WTC11 (cell line): ENCODE data around the gene SULF2. TPM values are rescaled to one million over a fixed set of nuclear protein-coding genes. Genes with fewer than 3 reads are reported as not detected.

Experiments
- ATAC-seq: fragments of 200-7000 bp; cut with Tn5 transposase; 2 replicates; pipeline ENCODE4 v1.10.0; 2021; ENCODE audit warnings: mild to moderate bottlenecking, moderate library complexity
- CTCF ChIA-PET: fragments of 300-600 bp; sonication (Branson Sonifier 250); formaldehyde crosslinking; loops from one replicate; lab custom pipeline; 2021; ENCODE audit warnings: antibody characterized with exemption; lab: Charles Lee
- POLR2A ChIA-PET: fragments of 350-600 bp; sonication (Branson Sonifier 250); formaldehyde crosslinking; loops from one replicate; lab custom pipeline; 2021; ENCODE audit warnings: antibody characterized with exemption; lab: Charles Lee
- DNase-seq: peaks from one replicate; pipeline ENCODE4 v3.0.0; 2021; ENCODE audit warnings: low spot score
- H3K27ac Mint-ChIP-seq: 2 replicates; pipeline ENCODE4 v1.8.0; 2021; ENCODE audit warnings: mixed read lengths
- H3K27me3 Mint-ChIP-seq: 2 replicates; pipeline ENCODE4 v1.8.0; 2021; ENCODE audit warnings: low read depth, mild to moderate bottlenecking, moderate library complexity, mixed read lengths
- H3K36me3 Mint-ChIP-seq: 2 replicates; pipeline ENCODE4 v1.8.0; 2021; ENCODE audit warnings: mixed read lengths
- H3K4me1 Mint-ChIP-seq: 2 replicates; pipeline ENCODE4 v1.8.0; 2022; ENCODE audit warnings: mixed read lengths
- H3K4me3 Mint-ChIP-seq: 2 replicates; pipeline ENCODE4 v1.8.0; 2021; ENCODE audit warnings: mild to moderate bottlenecking, moderate library complexity, mixed read lengths
- H3K9me3 Mint-ChIP-seq: 2 replicates; pipeline ENCODE4 v1.8.0; 2021; ENCODE audit warnings: mixed read lengths
- AR ChIP-seq: fragments of 250-450 bp; sonication (Bioruptor Pico); IDR thresholded peaks from 2 replicates; pipeline ENCODE4 v1.9.0; 2021; ENCODE audit warnings: mild to moderate bottlenecking
- ATF2 ChIP-seq: sonication (generic); formaldehyde crosslinking; IDR thresholded peaks from 2 replicates; pipeline ENCODE4 v1.8.1; 2022; ENCODE audit warnings: low read depth, missing genetic modification reagents, borderline replicate concordance
- FOXK1 ChIP-seq: sonication (generic); formaldehyde crosslinking; IDR thresholded peaks from 2 replicates; pipeline ENCODE4 v1.8.0; 2022; ENCODE audit warnings: mild to moderate bottlenecking, moderate library complexity, missing genetic modification reagents
- GRHL2 ChIP-seq: fragments of 250-450 bp; sonication (Bioruptor Pico); IDR thresholded peaks from 2 replicates; pipeline ENCODE4 v1.8.0; 2022; ENCODE audit warnings: mild to moderate bottlenecking, moderate library complexity; ENCODE audit not compliant: insufficient replicate concordance, severe bottlenecking
- JAZF1 ChIP-seq: fragments of 250-450 bp; sonication (Bioruptor Pico); IDR thresholded peaks from 2 replicates; pipeline ENCODE4 v1.9.0; 2021; ENCODE audit warnings: moderate library complexity, mild to moderate bottlenecking, inconsistent platforms
- JUN ChIP-seq: sonication (generic); formaldehyde crosslinking; IDR thresholded peaks from 2 replicates; pipeline ENCODE4 v1.8.0; 2023; ENCODE audit warnings: mild to moderate bottlenecking, missing genetic modification reagents
- MXD4 ChIP-seq: fragments of 250-450 bp; sonication (Bioruptor Pico); IDR thresholded peaks from 2 replicates; pipeline ENCODE4 v1.8.0; 2021; ENCODE audit warnings: mild to moderate bottlenecking, moderate library complexity, borderline replicate concordance
- NR1H2 ChIP-seq: sonication (generic); formaldehyde crosslinking; IDR thresholded peaks from 2 replicates; pipeline ENCODE4 v1.9.0; 2021; ENCODE audit warnings: mild to moderate bottlenecking, moderate library complexity, missing genetic modification reagents
- NR2C2 ChIP-seq: sonication (generic); formaldehyde crosslinking; IDR thresholded peaks from 2 replicates; pipeline ENCODE4 v1.8.0; 2022; ENCODE audit warnings: mild to moderate bottlenecking, missing genetic modification reagents
- NR3C1 ChIP-seq: sonication (generic); formaldehyde crosslinking; conservative IDR thresholded peaks from 2 replicates; pipeline ENCODE4 v1.8.1; 2023; ENCODE audit warnings: low read depth, mild to moderate bottlenecking, missing genetic modification reagents
- OVOL2 ChIP-seq: fragments of 250-450 bp; sonication (Bioruptor Pico); IDR thresholded peaks from 2 replicates; pipeline ENCODE4 v1.9.0; 2021; ENCODE audit warnings: mild to moderate bottlenecking, borderline replicate concordance
- SMAD3 ChIP-seq: sonication (generic); formaldehyde crosslinking; IDR thresholded peaks from 2 replicates; pipeline ENCODE4 v1.8.0; 2022; ENCODE audit warnings: missing genetic modification reagents, mild to moderate bottlenecking, borderline replicate concordance
- TEAD1 ChIP-seq: sonication (generic); formaldehyde crosslinking; IDR thresholded peaks from 2 replicates; pipeline ENCODE4 v1.8.0; 2022; ENCODE audit warnings: mild to moderate bottlenecking, missing genetic modification reagents
- ZNF219 ChIP-seq: sonication (generic); formaldehyde crosslinking; IDR thresholded peaks from 2 replicates; pipeline ENCODE4 v1.8.0; 2023; ENCODE audit warnings: missing genetic modification reagents, mild to moderate bottlenecking, borderline replicate concordance
- ZNF263 ChIP-seq: sonication (generic); formaldehyde crosslinking; IDR thresholded peaks from 2 replicates; pipeline ENCODE4 v1.8.1; 2022; ENCODE audit warnings: low read depth, mild to moderate bottlenecking, moderate library complexity, missing genetic modification reagents
- ZNF396 ChIP-seq: fragments of 250-450 bp; sonication (Bioruptor Pico); IDR thresholded peaks from 2 replicates; pipeline ENCODE4 v1.8.0; 2021; ENCODE audit warnings: mild to moderate bottlenecking, moderate library complexity, borderline replicate concordance
- ZNF423 ChIP-seq: fragments of 250-450 bp; sonication (Bioruptor Pico); IDR thresholded peaks from 2 replicates; pipeline ENCODE4 v2.1.2; 2022; ENCODE audit warnings: mild to moderate bottlenecking, moderate library complexity
- total RNA-seq: library from RNA; stranded (reverse); gene quantifications from 3 replicates; pipeline ENCODE4 v1.2.3, GENCODE V29; 2021
- TF ChIP-seq, protein P1 (sequence below): sonication (generic); formaldehyde crosslinking; IDR thresholded peaks from 2 replicates; pipeline ENCODE4 v1.8.0; 2022; ENCODE audit warnings: mild to moderate bottlenecking, missing genetic modification reagents
- TF ChIP-seq, protein P2 (sequence below): fragments of 250-450 bp; sonication (Bioruptor Pico); IDR thresholded peaks from 2 replicates; pipeline ENCODE4 v1.9.0; 2021; ENCODE audit warnings: mild to moderate bottlenecking
- TF ChIP-seq, protein P3 (sequence below): sonication (generic); formaldehyde crosslinking; IDR thresholded peaks from 2 replicates; pipeline ENCODE4 v1.8.0; 2023; ENCODE audit warnings: missing genetic modification reagents

SULF2 gene
- total RNA-seq, 1 experiment from 2014 or later: 36.0 TPM

DNA sequence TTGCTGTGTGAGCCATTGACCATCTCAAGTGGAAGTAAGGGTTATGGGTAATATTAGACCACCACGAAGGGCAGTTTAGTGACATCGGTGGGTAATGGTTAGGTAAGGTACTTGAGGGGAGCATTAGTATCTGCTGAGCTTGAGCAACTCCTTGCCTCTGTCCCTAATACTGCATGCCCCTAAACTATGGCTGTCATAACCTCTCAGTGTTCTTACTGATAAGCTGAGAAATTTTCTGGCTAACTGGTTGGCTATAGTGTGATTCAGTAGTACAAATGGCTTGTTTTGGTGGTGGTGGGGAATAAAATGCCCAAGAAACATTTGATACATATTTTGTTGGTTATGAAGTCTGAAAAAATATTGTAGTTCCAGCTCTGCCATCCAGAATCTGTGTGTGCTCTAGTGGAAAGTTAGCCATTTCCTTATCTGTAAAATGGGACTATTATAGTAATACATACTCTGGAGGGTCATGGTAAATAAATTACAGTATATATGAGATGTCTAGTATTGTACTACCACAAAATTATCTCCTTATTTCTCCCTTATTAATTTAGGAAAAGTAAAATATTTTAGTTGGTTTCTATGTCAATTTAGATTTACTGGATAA is 170.5 kb downstream of the SULF2 start (continued):
- no peak for TF ChIP-seq AR (CRISPR knock-in tag)
- TF ChIP-seq ZNF263 (CRISPR knock-in tag): no peak
- TF ChIP-seq, protein P1, sequence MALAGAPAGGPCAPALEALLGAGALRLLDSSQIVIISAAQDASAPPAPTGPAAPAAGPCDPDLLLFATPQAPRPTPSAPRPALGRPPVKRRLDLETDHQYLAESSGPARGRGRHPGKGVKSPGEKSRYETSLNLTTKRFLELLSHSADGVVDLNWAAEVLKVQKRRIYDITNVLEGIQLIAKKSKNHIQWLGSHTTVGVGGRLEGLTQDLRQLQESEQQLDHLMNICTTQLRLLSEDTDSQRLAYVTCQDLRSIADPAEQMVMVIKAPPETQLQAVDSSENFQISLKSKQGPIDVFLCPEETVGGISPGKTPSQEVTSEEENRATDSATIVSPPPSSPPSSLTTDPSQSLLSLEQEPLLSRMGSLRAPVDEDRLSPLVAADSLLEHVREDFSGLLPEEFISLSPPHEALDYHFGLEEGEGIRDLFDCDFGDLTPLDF (CRISPR knock-in tag): no peak
- no peak for TF ChIP-seq MXD4 (CRISPR knock-in tag)

- H3K4me3 Mint-ChIP-seq: no peak overlapping the region
- no peaks in the 10 kb centered on the region; the same call in 1 of the 2 replicates for H3K27me3 Mint-ChIP-seq
- no peaks in the 10 kb centered on the region for H3K4me1 Mint-ChIP-seq
- ATAC-seq (no peak), DNase-seq (no peak)
- no peaks in the 10 kb centered on the region for H3K36me3 Mint-ChIP-seq
- H3K27ac Mint-ChIP-seq: no peak overlapping the region
- POLR2A ChIA-PET: no interaction called here
- TF ChIP-seq, protein P2, sequence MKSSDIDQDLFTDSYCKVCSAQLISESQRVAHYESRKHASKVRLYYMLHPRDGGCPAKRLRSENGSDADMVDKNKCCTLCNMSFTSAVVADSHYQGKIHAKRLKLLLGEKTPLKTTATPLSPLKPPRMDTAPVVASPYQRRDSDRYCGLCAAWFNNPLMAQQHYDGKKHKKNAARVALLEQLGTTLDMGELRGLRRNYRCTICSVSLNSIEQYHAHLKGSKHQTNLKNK (CRISPR knock-in tag): no peak
- no peak for TF ChIP-seq NR2C2 (CRISPR knock-in tag)
- no peak for TF ChIP-seq JAZF1 (CRISPR knock-in tag)
- H3K9me3 Mint-ChIP-seq: no peaks in the 10 kb centered on the region
- CTCF ChIA-PET: interaction anchor here (0.6 to 1.9 kb wide), 2 partner anchors 8 to 22 kb away, joined by 3 to 6 read pairs; no protein-coding TSS in a partner anchor
These were observed 172.6 kb downstream of the SULF2 start for GRCh38 chr20:47612670-47613069.

GRCh38 chr20:47611785-47612184 is 173.5 kb downstream of the SULF2 start:
- H3K4me3 Mint-ChIP-seq: no peak overlapping the region
- no peak overlapping the region for H3K27ac Mint-ChIP-seq
- no peaks in the 10 kb centered on the region; the same call in 1 of the 2 replicates for H3K27me3 Mint-ChIP-seq
- peaks cover 2% of the 10 kb centered on the region; the same call in 1 of the 2 replicates for H3K4me1 Mint-ChIP-seq
- H3K36me3 Mint-ChIP-seq: no peaks in the 10 kb centered on the region
- POLR2A ChIA-PET: no interaction called here
- TF ChIP-seq FOXK1 (CRISPR knock-in tag) (no peak), NR3C1 (CRISPR knock-in tag) (no peak), NR1H2 (CRISPR knock-in tag) (no peak), JUN (no peak), SMAD3 (no peak), ZNF423 (CRISPR knock-in tag) (no peak)
- TF ChIP-seq, all 79 proteins: peak for 0
- no peaks in the 10 kb centered on the region for H3K9me3 Mint-ChIP-seq
- DNase-seq (no peak), ATAC-seq (no peak)
- CTCF ChIA-PET: interaction anchor here (1.9 kb wide), 1 partner anchor 9 kb away, joined by 6 read pairs; no protein-coding TSS in a partner anchor

DNA sequence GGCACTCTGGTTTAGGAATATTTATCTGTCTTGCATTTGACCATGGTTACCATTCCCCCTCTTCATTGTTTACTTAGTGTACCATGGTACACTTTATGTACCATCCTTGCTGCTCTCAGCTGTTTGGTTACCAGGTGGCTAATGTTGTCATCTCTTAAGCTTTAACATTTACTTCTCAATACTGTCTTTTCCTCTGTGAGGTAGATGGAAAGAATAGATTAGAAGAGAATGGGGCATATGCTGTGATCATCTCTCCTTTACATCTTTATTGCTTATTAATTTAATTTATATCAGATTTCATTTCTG is 174.4 kb downstream of the SULF2 start:
- Mint-ChIP-seq H3K36me3 (no peaks in the 10 kb centered on the region), H3K27me3 (no peaks in the 10 kb centered on the region; the same call in 1 of the 2 replicates), H3K4me3 (no peak overlapping the region), H3K27ac (no peak overlapping the region; the same call in 1 of the 2 replicates), H3K9me3 (no peaks in the 10 kb centered on the region), H3K4me1 (peaks cover 2% of the 10 kb centered on the region; the same call in 1 of the 2 replicates)
- ChIA-PET CTCF (interaction anchor here (0.8 kb wide), 1 partner anchor 76 kb away, joined by 3 read pairs; no protein-coding TSS in a partner anchor), POLR2A (no interaction called here)
- ATAC-seq (no peak), DNase-seq (no peak)
- TF ChIP-seq, protein P3, sequence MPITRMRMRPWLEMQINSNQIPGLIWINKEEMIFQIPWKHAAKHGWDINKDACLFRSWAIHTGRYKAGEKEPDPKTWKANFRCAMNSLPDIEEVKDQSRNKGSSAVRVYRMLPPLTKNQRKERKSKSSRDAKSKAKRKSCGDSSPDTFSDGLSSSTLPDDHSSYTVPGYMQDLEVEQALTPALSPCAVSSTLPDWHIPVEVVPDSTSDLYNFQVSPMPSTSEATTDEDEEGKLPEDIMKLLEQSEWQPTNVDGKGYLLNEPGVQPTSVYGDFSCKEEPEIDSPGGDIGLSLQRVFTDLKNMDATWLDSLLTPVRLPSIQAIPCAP (CRISPR knock-in tag): no peak
- TF ChIP-seq GRHL2: no peak
- TF ChIP-seq ATF2 (CRISPR knock-in tag): no peak
- TF ChIP-seq OVOL2 (CRISPR knock-in tag): no peak
- no peak for TF ChIP-seq ZNF219
- TF ChIP-seq TEAD1 (CRISPR knock-in tag): no peak
- no peak for TF ChIP-seq JAZF1 (CRISPR knock-in tag)
- no peak for TF ChIP-seq ZNF396 (CRISPR knock-in tag)
